KMS-11 (cell line): Measurements from ENCODE around the gene SPIRE2.

Experiments used
- H2AFZ ChIP-seq: fragments of 200-600 bp; sonication (generic); 2 replicates; pipeline ENCODE4 v1.6.1; 2016; ENCODE audit warnings: antibody characterized with exemption, mixed run types, low read depth
- H3K27ac ChIP-seq: fragments of 200-600 bp; sonication (generic); 2 replicates; pipeline ENCODE4 v1.6.1; 2016; ENCODE audit warnings: mild to moderate bottlenecking, mixed run types
- H3K27me3 ChIP-seq: fragments of 200-600 bp; sonication (generic); 2 replicates; pipeline ENCODE4 v1.6.1; 2017; ENCODE audit warnings: mild to moderate bottlenecking, low read depth, mixed run types, moderate library complexity; ENCODE audit not compliant: insufficient read depth
- H3K36me3 ChIP-seq: fragments of 200-600 bp; sonication (generic); 2 replicates; pipeline ENCODE4 v1.6.1; 2017; ENCODE audit warnings: mild to moderate bottlenecking, mixed run types; ENCODE audit not compliant: insufficient read depth
- H3K4me1 ChIP-seq: fragments of 200-600 bp; sonication (generic); 2 replicates; pipeline ENCODE4 v1.6.1; 2016; ENCODE audit warnings: mild to moderate bottlenecking, low read depth, mixed run types; ENCODE audit not compliant: poor library complexity, severe bottlenecking
- H3K4me2 ChIP-seq: fragments of 200-600 bp; sonication (generic); 2 replicates; pipeline ENCODE4 v1.7.0; 2016; ENCODE audit warnings: mild to moderate bottlenecking, mixed run types
- H3K4me3 ChIP-seq: fragments of 200-600 bp; sonication (generic); IDR thresholded peaks from 2 replicates; pipeline ENCODE4 v1.6.1; 2017; ENCODE audit warnings: low read depth, low read length, mixed read lengths; ENCODE audit not compliant: insufficient read depth
- H3K79me2 ChIP-seq: fragments of 200-600 bp; sonication (generic); 2 replicates; pipeline ENCODE4 v1.6.1; 2016; ENCODE audit warnings: low read depth, mixed run types; ENCODE audit not compliant: insufficient read depth
- H3K9ac ChIP-seq: fragments of 200-600 bp; sonication (generic); 2 replicates; pipeline ENCODE4 v1.6.1; 2016; ENCODE audit warnings: mild to moderate bottlenecking, mixed run types
- H4K20me1 ChIP-seq: fragments of 200-600 bp; sonication (generic); 2 replicates; pipeline ENCODE4 v1.6.1; 2016; ENCODE audit warnings: mild to moderate bottlenecking, mixed run types; ENCODE audit not compliant: insufficient read depth
- CTCF ChIP-seq: fragments of 200-600 bp; sonication (generic); conservative IDR thresholded peaks from 2 replicates; pipeline ENCODE4 v1.6.1; 2017; ENCODE audit warnings: low read depth, mild to moderate bottlenecking, antibody characterized with exemption, low read length, moderate library complexity, mixed read lengths

Gene SPIRE2

GRCh38 chr16:89905511-89906139 lies 77.3 kb downstream of the SPIRE2 start:
- no peaks in the 10 kb centered on the region for H3K4me1 ChIP-seq
- TF ChIP-seq CTCF: no peak
- no peaks in the 10 kb centered on the region for H4K20me1 ChIP-seq
- H2AFZ ChIP-seq: no peak overlapping the region
- H3K4me2 ChIP-seq: no peak overlapping the region
- no peaks in the 10 kb centered on the region for H3K79me2 ChIP-seq
- H3K4me3 ChIP-seq: no peak overlapping the region
- no peak overlapping the region for H3K27ac ChIP-seq
- no peaks in the 10 kb centered on the region for H3K36me3 ChIP-seq
- no peaks in the 10 kb centered on the region for H3K27me3 ChIP-seq
- no peak overlapping the region for H3K9ac ChIP-seq

- no peak overlapping the region for H3K4me2 ChIP-seq
- no peak overlapping the region for H3K9ac ChIP-seq
- H3K79me2 ChIP-seq: no peaks in the 10 kb centered on the region
- no peaks in the 10 kb centered on the region for H3K36me3 ChIP-seq
- TF ChIP-seq CTCF: no peak
- no peak overlapping the region for H3K27ac ChIP-seq
- H3K27me3 ChIP-seq: no peaks in the 10 kb centered on the region
- no peaks in the 10 kb centered on the region for H4K20me1 ChIP-seq
- H3K4me3 ChIP-seq: no peak overlapping the region
- no peak overlapping the region for H2AFZ ChIP-seq
- no peaks in the 10 kb centered on the region for H3K4me1 ChIP-seq
Observed at GRCh38 chr16:89906140-89907025, 78.1 kb downstream of the SPIRE2 start.

- Histone ChIP-seq H3K9ac (no peak overlapping the region), H3K27ac (no peak overlapping the region), H3K36me3 (no peaks in the 10 kb centered on the region), H3K4me1 (no peaks in the 10 kb centered on the region), H4K20me1 (no peaks in the 10 kb centered on the region), H3K4me2 (no peak overlapping the region), H2AFZ (no peak overlapping the region), H3K4me3 (no peak overlapping the region), H3K79me2 (no peaks in the 10 kb centered on the region), H3K27me3 (no peaks in the 10 kb centered on the region)
- no peak for TF ChIP-seq CTCF
Observed at GRCh38 chr16:89907055-89907814, 79.0 kb downstream of the SPIRE2 start.

- Histone ChIP-seq H3K9ac (no peak overlapping the region), H3K27me3 (no peaks in the 10 kb centered on the region), H3K79me2 (no peaks in the 10 kb centered on the region), H4K20me1 (no peaks in the 10 kb centered on the region), H2AFZ (no peak overlapping the region), H3K4me1 (no peaks in the 10 kb centered on the region), H3K27ac (no peak overlapping the region), H3K4me2 (no peak overlapping the region), H3K36me3 (no peaks in the 10 kb centered on the region), H3K4me3 (no peak overlapping the region)
- TF ChIP-seq CTCF: no peak
Observed at GRCh38 chr16:89908236-89908635, 80.0 kb downstream of the SPIRE2 start.
